Uterus (tissue), 4 donors: ENCODE results near the gene HNRNPM. TPM values are rescaled to one million over a fixed set of nuclear protein-coding genes. Genes with fewer than 3 reads are reported as not detected.

Source experiments
- DNase-seq, 2 donors: peaks; one replicate each; pipeline ENCODE4 v3.0.0-alpha.2; 2019 to 2020
- H3K27ac ChIP-seq, 2 donors: fragments of 200-600 bp; sonication (generic); 1 replicate in 1 of 2; 2 replicates in 1 of 2; pipeline ENCODE4 v1.5.1; 2016 to 2018
- H3K27me3 ChIP-seq, 2 donors: fragments of 200-600 bp; sonication (generic); one replicate each; pipeline ENCODE4 v1.5.1; 2018 to 2019; ENCODE audit warnings: control low read depth in 1 of 2
- H3K36me3 ChIP-seq, 2 donors: fragments of 200-600 bp; sonication (generic); one replicate each; pipeline ENCODE4 v1.5.1; 2019; ENCODE audit warnings: control low read depth in 1 of 2
- H3K4me1 ChIP-seq, 2 donors: fragments of 200-600 bp; sonication (generic); one replicate each; pipeline ENCODE4 v1.5.1; 2018 to 2019; ENCODE audit warnings: control low read depth in 1 of 2
- H3K4me3 ChIP-seq, 2 donors: fragments of 200-600 bp; sonication (generic); 1 replicate in 1 of 2; 2 replicates in 1 of 2; pipeline ENCODE4 v1.5.1; 2018 to 2019; ENCODE audit warnings: mild to moderate bottlenecking in 1 of 2
- H3K9me3 ChIP-seq, 2 donors: fragments of 200-600 bp; sonication (generic); one replicate each; pipeline ENCODE4 v1.5.1; 2019; ENCODE audit warnings: control low read depth in 1 of 2
- CTCF ChIP-seq, 4 experiments: fragments of 200-600 bp in 2 of 4; fragments of 450-650 bp in 2 of 4; sonication (generic) in 2 of 4; IDR thresholded peaks; one replicate each; pipeline ENCODE4 v1.5.1; 2016 to 2019; ENCODE audit warnings: antibody characterized with exemption in 4 of 4, mild to moderate bottlenecking in 2 of 4, moderate library complexity in 1 of 4
- POLR2A ChIP-seq, 2 donors: fragments of 450-650 bp; IDR thresholded peaks; one replicate each; pipeline ENCODE4 v1.6.1; 2016; ENCODE audit warnings: antibody characterized with exemption in 2 of 2, mild to moderate bottlenecking in 1 of 2, moderate library complexity in 1 of 2
- intact Hi-C: fragments of 100-400 bp; cut with DNase I; formaldehyde crosslinking; loops from one replicate; pipeline ENCODE4 v1.15.1; 2023; ENCODE audit warnings: low total_unique reads
- total RNA-seq, 4 donors: library from RNA; depleted of rRNA in 3 of 4; stranded (reverse); fragments of >200 nt in 3 of 4; gene quantifications; one replicate each; pipeline versions ENCODE4 v1.1.0 to v1.2.4, GENCODE V29; 2014 to 2023
- donor health status: DM: yes; HTN: yes; CAD: no.

The HNRNPM gene
- total RNA-seq, 4 donors from 2014 or later: 50.3 to 186 (median 98.5) TPM

DNA sequence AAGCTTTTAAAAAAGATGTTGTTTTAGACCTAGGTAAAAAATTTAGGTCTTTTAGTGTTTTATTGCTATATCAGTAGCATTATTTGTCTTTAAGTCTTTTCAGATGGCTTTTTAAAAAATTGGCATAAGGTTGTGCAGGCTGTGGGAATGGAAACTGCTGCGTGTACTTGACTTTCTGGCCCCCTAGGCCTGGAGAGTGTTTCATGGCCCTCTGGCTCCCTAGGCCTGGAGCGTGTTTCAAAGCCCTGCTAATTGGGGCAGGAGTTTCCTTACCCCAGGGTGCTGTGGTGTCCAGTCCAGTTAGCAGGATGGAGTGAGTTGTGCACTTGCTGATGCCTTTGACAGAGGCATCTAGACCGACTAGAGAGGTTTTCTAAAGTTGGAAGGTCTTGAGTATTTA is 33.8 kb downstream of the HNRNPM start:
- TF ChIP-seq CTCF (IDR thresholded peaks at IDR 0.05): no peak
- TF ChIP-seq POLR2A (IDR thresholded peaks at IDR 0.05): no peak
- Histone ChIP-seq H3K4me3 (no peak overlapping the region), H3K36me3 (no peaks in the 10 kb centered on the region), H3K9me3 (no peaks in the 10 kb centered on the region), H3K27me3 (no peaks in the 10 kb centered on the region), H3K27ac (no peak overlapping the region), H3K4me1 (no peaks in the 10 kb centered on the region)
- DNase-seq: no peak
- intact Hi-C loops: no loop called here

GRCh38 chr19:8481201-8481600 is 36.4 kb downstream of the HNRNPM start:
- Histone ChIP-seq H3K27ac (no peak overlapping the region), H3K27me3 (no peaks in the 10 kb centered on the region), H3K36me3 (no peaks in the 10 kb centered on the region), H3K4me1 (no peaks in the 10 kb centered on the region), H3K4me3 (no peak overlapping the region), H3K9me3 (no peaks in the 10 kb centered on the region)
- DNase-seq: no peak
- intact Hi-C loops: no loop called here
- TF ChIP-seq POLR2A (IDR thresholded peaks at IDR 0.05) (no peak), CTCF (IDR thresholded peaks at IDR 0.05) (no peak)

DNA sequence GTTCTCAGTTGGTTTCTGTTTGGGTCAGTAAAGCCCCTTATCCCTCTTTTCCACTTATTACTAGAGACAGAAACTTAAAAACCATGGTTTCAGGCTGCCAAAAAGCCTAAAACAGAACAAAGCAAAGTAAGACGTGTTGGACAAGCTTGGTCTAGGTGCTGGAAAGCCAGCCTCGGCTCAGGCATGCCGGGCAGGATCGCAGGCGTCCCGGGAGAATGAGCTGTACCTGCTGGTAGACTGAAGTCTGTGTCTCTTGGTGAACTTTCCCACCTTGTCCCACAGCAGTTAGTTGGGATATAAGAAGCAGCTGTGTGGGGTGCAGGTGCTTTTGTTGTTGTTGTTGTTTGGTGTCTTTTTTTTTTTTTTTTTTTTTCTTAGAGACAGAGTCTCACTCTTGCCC is 36.8 kb downstream of the HNRNPM start:
- Histone ChIP-seq H3K27me3 (no peaks in the 10 kb centered on the region), H3K27ac (no peak overlapping the region), H3K4me1 (no peaks in the 10 kb centered on the region), H3K36me3 (no peaks in the 10 kb centered on the region), H3K4me3 (no peak overlapping the region), H3K9me3 (no peaks in the 10 kb centered on the region)
- intact Hi-C loops: no loop called here
- DNase-seq: no peak
- no peak for TF ChIP-seq CTCF (IDR thresholded peaks at IDR 0.05)
- TF ChIP-seq POLR2A (IDR thresholded peaks at IDR 0.05): no peak

DNA sequence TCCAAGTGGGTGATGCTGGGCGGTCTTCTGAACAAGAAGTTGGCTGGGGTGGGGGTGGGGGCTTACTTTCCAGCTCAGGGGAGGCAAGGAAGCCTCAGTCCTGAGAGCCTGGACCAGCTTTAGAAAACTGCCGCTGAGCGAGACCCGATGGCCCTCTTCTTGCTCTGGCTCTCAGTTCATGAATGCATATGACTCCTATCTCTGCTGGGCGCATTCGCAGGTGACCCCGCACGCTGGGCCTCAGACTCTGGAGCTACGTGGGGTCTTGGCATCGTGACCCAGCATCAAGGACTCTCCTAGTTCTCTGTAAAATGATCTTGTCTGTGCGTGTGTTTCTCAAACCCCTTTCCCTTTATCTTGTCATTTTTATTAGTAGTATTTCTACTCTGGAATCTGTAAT is 37.9 kb downstream of the HNRNPM start:
- H3K36me3 ChIP-seq: no peaks in the 10 kb centered on the region
- no peaks in the 10 kb centered on the region for H3K4me1 ChIP-seq
- H3K4me3 ChIP-seq: no peak overlapping the region
- no peak overlapping the region for H3K27ac ChIP-seq
- no peaks in the 10 kb centered on the region for H3K9me3 ChIP-seq
- H3K27me3 ChIP-seq: no peaks in the 10 kb centered on the region
- intact Hi-C loops: no loop called here
- TF ChIP-seq CTCF (IDR thresholded peaks at IDR 0.05) (no peak), POLR2A (IDR thresholded peaks at IDR 0.05) (no peak)
- no peak for DNase-seq

DNA sequence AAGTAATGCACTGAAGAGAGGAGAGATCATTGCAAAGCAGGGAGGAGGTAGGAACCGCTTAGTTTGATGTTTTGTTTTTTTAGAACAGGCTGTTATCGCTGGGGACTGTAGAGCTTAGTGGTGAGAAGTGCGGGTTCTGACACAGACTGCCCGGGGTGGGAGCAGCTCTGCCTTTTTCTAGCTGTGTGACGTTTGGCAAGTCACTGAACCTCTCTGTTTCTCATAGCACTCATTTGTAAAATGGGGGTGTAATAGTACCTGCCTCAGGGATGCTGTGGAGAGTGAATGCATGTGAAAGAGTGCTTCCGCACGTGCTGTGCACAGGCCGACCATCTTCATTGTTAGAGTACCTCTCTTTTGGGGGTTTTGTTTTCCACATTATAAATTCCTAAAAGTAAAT is 38.4 kb downstream of the HNRNPM start:
- Histone ChIP-seq H3K36me3 (no peaks in the 10 kb centered on the region), H3K4me1 (no peaks in the 10 kb centered on the region), H3K4me3 (no peak overlapping the region), H3K9me3 (no peaks in the 10 kb centered on the region), H3K27me3 (no peaks in the 10 kb centered on the region), H3K27ac (no peak overlapping the region)
- no peak for DNase-seq
- no peak for TF ChIP-seq POLR2A (IDR thresholded peaks at IDR 0.05)
- intact Hi-C loops: no loop called here

DNA sequence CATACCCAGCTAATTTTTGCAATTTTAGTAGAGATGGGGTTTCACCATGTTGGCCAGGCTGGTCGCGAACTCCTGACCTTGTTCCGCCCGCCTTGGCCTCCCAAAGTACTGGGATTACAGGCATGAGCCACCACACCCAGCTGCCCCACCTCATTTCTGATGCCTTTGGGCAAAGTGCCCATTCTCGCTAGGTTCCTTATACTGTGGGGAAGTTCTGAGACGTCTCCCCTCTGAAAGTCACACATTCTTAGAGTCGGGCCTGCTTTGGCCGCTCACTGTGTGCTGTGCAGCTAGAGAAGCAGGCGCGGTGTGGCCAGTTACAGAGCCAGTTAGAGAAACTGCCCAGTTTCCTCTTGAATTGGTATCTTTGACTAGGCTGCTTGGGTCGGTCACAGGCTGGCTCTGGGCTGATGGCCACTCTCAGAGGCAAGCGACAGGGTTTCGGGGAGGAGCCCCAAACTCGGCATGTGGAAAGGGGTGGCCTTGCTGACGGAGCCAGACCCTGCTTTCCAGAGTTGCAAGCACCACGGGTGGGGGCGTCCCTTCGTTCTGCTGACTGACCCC is 39.6 kb downstream of the HNRNPM start:
- H3K27ac ChIP-seq: no peak overlapping the region
- no peak overlapping the region for H3K4me3 ChIP-seq
- intact Hi-C loops: no loop called here
- H3K36me3 ChIP-seq: no peaks in the 10 kb centered on the region
- no peaks in the 10 kb centered on the region for H3K27me3 ChIP-seq
- TF ChIP-seq CTCF (IDR thresholded peaks at IDR 0.05) (no peak), POLR2A (IDR thresholded peaks at IDR 0.05) (no peak)
- no peaks in the 10 kb centered on the region for H3K9me3 ChIP-seq
- H3K4me1 ChIP-seq: no peaks in the 10 kb centered on the region
- DNase-seq: no peak
